HG03442 (cell line): ENCODE results near the gene ST6GALNAC6.
"Not testable (repeated sequence)": the region's sequence is repeated elsewhere in the genome, so short reads cannot be mapped to it uniquely, and the experiment has no call there.

Experiments used
- ATAC-seq: cut with Tn5 transposase; IDR thresholded peaks from one replicate; pipeline ENCODE4 v1.9.1; 2021; ENCODE audit warnings: mild to moderate bottlenecking, moderate library complexity; ENCODE audit not compliant: unreplicated experiment

The ST6GALNAC6 gene

GRCh38 chr9:127838375-127839078, 60.9 kb downstream of the ST6GALNAC6 start:
- no peak for ATAC-seq

GRCh38 chr9:127837346-127837745, 62.1 kb downstream of the ST6GALNAC6 start:
- no peak for ATAC-seq

GRCh38 chr9:127836561-127836960, 62.8 kb downstream of the ST6GALNAC6 start:
- not testable (repeated sequence) for ATAC-seq

GRCh38 chr9:127835991-127836516, 63.3 kb downstream of the ST6GALNAC6 start:
- no peak for ATAC-seq
